Right renal cortex interstitium (tissue), 3 donors: ENCODE data around the gene GJB3. TPM values are rescaled to one million over a fixed set of nuclear protein-coding genes. Genes with fewer than 3 reads are reported as not detected.
"Not testable (repeated sequence)": the region's sequence is repeated elsewhere in the genome, so short reads cannot be mapped to it uniquely, and the experiment has no call there.

Experiments
- DNase-seq, 3 donors: peaks; one replicate each; pipeline ENCODE4 v3.0.0-alpha.2; 2013; ENCODE audit warnings: low read depth in 3 of 3, low spot score in 2 of 3
- polyA plus RNA-seq, 3 donors: library from polyadenylated mRNA; unstranded; fragments of 120-200 nt; gene quantifications; one replicate each; pipeline ENCODE4 v1.2.1, GENCODE V29; 2013; ENCODE audit not compliant: insufficient read length in 3 of 3

The GJB3 gene
- polyA plus RNA-seq, 3 donors = 0.10 to 0.38 (median 0.15) TPM

DNA sequence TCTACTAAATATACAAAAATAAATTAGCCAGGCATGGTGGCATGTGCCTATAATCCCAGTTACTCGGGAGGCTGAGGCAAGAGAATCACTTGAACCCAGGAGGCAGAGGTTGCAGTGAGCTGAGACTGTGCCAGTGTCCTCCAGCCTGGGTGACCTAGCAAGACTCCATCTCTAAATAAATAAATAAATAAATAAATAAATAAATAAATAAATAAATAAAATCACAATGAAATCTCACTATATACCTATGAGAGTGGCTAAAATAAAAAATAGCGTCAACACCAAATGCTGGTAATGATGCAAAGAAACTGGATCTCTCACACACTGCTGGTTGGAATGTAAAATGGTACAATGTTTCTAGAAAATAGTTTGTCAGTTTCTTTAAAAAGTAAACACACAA lies 37.8 kb downstream of the GJB3 start:
- not testable (repeated sequence) for DNase-seq

DNA sequence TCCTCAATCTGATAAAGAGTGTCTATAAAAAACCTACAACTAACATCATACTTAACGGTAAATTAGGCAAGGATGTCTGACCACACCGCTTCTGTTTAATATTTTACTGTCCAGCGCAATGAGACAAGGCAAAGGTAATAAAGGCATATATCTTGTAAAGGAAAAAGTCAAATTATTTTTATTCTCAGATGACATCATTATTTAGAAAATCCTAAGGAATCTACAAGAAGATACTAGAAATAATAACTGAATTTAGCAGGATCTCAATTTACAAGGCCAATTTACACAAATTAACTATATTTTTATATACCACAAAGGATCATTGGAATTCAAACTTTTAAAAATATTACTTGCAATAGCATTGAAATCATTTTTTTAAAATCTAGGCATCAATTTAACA lies 41.2 kb downstream of the GJB3 start:
- DNase-seq = no peak

DNA sequence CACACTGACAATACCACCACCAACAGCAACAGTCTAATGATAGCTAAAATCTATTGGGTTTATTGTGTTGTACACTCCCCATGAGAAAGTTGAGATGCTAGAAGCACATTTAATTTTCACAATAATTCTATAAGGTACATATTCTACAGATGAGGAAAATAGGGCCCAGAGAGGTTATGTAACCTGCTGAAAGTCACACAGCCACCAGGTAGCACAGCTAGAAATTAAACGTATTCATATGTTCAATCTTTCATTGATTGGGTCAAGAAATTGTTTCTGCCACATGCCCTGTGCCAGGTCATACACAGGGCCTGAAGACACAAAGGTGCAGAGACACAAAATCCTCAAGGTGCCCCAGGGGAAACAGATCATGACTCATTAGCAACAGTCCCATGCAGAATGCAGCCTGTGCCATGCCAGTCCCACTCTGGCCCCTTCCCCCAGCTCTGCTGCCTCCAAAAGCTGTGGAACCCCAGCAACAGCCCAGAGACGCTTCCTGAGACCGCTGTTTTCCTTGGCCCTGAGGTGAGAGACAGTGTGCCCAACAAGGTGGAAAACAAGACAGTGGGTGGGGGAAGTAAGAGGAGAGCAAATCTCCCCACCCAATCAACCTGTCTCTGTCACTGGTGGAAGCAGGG lies 43.9 kb downstream of the GJB3 start:
- no peak for DNase-seq

DNA sequence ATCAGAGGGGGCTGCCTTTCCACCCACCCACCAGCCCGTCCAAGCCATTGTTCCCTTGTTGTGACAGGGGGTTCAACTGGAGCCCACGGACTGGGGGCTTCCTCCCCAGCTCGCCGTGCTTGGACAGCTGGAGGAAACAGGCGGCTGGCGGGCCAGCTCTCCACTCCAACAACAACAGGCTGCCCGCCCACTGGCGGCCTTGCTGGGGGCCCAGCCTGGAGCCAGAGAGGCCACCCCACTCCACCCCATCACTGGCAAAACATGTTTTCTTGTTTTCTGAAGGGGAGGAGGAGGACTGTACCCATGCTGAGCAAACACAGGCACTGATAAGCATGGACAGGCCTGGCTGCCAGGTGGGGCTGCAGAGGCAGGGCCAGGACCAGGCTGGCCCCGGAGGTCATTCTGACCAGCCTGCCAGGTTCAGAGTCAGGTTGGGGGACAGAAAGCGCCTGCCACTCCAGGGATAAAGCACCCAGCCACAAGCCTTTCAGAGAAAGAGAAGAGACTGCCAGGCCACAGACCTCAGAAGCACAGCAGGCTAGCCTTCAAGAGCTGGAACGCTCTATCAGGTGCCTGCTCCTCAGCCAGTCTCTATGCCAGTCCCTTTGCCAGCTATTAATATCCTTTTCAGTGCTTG lies 44.6 kb downstream of the GJB3 start:
- no peak for DNase-seq

DNA sequence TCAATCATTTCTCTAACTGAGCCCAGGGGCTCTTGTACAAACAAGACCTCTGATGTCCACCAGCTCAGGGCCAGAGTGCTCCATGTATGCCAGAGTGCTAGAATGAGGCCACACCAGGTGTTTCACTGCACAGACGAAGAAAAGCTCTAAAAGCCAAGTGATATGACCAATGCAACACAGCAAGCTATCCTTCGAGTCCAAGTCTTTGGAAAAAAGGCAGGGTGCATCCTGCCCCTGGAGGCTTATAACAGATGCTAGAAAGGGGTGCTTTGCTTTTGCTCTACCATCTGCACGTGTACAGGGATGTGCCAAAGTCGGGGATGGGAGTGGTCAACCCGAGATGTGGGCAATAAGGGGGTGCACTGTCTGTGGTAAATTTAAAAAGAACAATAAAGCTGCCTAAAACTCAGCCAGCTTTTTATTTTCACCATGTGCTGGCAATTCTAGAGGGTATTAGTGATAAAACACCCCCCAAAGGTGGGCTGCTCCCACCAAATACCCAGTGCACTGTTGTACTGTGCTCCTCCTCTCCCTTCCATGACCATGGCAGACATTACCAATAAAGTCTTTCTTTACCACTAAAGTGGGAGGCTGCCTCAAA lies 46.4 kb downstream of the GJB3 start:
- no peak for DNase-seq

DNA sequence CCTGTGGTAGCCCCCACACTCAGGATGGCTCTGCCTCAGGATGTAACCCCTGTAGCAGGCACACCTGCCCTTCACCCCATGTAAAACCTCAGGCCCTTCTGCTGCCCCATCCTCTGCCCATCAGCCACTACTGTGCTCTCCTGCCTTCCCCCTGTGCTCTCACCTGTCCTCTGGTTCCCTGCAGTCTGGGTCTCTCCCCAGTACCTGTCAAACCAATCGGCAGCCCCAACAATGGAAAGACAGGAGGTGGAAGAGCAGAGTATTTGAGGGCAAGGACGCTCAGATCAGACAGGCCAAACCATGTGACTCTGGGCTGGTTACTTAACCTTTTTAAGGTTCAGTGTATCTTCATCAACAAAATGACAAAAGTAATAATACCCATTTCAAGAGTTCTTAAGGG lies 47.6 kb downstream of the GJB3 start:
- no peak for DNase-seq

DNA sequence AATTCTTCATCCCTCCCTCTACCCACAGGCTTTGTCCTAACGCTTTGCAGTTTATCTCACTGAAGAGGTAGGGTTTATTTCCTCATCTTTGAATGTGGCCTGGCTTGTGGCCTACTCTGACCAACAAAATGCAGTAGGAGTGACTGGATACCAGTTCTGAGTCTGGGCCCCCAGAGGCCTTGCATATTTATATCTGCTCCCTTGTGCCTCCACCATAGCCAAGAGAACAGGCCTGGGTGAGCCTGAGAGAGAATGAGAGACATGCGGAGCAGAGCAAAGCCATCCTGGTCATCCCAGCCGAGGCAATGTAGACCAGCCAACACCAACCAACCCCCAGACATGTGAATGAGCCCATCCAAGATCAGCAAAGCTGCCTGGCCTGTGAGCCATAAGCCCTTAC lies 48.2 kb downstream of the GJB3 start:
- DNase-seq = no peak

DNA sequence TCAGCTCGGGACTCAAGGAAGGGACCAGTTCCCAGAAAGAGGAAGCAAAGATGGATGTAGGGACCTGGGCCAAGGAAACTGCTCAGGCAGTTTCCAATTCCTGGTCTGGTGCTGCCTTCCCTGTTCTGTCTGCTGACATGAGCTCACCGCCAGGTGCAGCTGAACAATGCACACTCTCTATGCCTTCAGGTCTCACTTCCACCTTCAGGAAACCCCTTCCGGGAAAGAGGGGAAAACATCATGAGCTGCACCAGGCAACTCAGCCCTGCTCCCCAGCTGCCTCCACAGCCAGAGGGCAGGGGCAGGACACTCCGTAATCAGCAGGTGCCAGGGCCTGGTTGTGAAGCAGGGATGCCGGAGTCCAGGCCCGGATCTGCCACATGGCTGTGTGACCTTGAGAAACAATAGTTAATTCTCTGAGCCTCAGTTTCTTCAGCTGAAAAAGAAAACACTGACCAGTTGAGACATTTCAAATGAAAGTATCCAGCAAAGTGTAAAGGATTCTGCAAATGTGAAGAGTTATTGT lies 50.8 kb downstream of the GJB3 start:
- no peak for DNase-seq

DNA sequence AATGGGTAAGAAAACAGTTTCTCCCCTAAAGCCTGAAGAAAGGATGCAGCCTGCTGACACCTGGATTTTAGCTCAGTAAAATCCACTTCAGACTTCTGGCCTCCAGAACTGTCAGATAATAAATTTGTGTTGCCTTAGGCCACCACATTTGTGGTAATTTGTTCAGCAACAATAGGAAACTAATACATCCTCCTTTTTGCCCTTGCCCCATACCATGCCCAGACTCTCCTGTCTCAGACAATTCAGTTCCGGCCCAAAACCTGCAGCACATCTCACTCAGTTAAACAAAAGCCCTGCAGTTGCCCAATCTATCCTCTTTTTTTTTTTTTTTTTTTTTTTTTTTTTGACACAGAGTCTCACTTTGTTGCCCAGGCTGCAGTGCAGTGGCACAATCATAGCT lies 52.7 kb downstream of the GJB3 start:
- no peak for DNase-seq

Other genes with a start within 250 kb of the GJB3 start
- under 1 TPM; 0.24 to 0.38 (median 0.24) TPM for gene GJB5, start 26.2 kb upstream of the GJB3 start, polyA plus RNA-seq
- under 1 TPM in 2 of 3 donors, not detected in 1; 0.06 to 0.28 TPM for gene GJB4, start 21.5 kb upstream of the GJB3 start, polyA plus RNA-seq
- 10 to 100 TPM; 15.4 to 20.3 (median 16.2) TPM for gene GJA4, start 11.8 kb downstream of the GJB3 start, polyA plus RNA-seq
- 10 to 100 TPM; 32.9 to 36.7 (median 34.4) TPM for gene SMIM12, start 78.5 kb downstream of the GJB3 start, polyA plus RNA-seq
- gene DLGAP3, start 148.4 kb downstream of the GJB3 start, polyA plus RNA-seq = 1 to 10 TPM; 1.4 to 2.0 (median 1.6) TPM
- gene TMEM35B, start 204.1 kb downstream of the GJB3 start, polyA plus RNA-seq = 10 to 100 TPM; 31.8 to 33.1 (median 33.0) TPM